ENCODE measurements around the gene ACR. TPM values are rescaled to one million over a fixed set of nuclear protein-coding genes. Genes with fewer than 3 reads are reported as not detected.

Gene ACR
- total and polyA plus RNA-seq, 10 of the 15 experiments (the other 5 are each of a cell fraction or from before 2014, with no cell fraction given) = not detected

DNA sequence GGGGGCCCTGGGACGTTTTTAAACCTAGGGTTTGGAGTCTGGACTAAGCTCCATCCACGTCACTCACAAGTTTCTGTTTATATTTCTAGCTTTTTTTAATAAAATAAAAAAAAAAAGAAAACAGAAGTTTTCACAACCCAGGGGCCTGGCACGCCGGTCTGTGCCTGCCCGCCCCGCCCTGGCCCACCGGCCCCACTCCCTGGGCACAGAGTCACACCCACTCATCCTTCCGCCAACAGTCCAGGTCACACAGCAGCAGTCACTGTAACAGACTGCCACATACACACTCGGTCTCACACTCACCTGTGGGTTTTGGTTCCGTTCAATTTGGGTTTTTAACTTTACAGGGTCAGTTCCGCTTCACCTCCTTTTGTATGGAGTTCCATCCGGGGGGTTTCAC, 5.3 kb upstream of the ACR start:
- no peak overlapping the region for H2AFZ ChIP-seq (ENCODE audit: control insufficient read depth, low read depth, low read length)
- H3K4me3 ChIP-seq = no peak overlapping the region
- no peak overlapping the region for H3K4me2 ChIP-seq (ENCODE audit: control insufficient read depth, insufficient read depth)
- no peaks in the 10 kb centered on the region for H3K9me3 ChIP-seq (replicated peaks; ENCODE audit: control insufficient read depth, insufficient read depth, low read length)
- ChIA-PET RAD21 (ENCODE audit: unreplicated experiment) (no interaction called here), POLR2A (no interaction called here), CTCF (interaction anchor here (1.1 kb wide), 1 partner anchor 25 kb away, joined by 3 read pairs; no protein-coding TSS in a partner anchor), SMC1A (ENCODE audit: uncharacterized antibody, unreplicated experiment) (no interaction called here)
- intact Hi-C loops (cut with micrococcal nuclease; ENCODE audit: unreplicated experiment) (no loop called here), in situ Hi-C loops (cut with MboI) (no loop called here)
- no peaks in the 10 kb centered on the region for H4K20me1 ChIP-seq (ENCODE audit: control insufficient read depth, insufficient read depth)
- H3K27ac ChIP-seq (ENCODE audit: control insufficient read depth, insufficient read depth) = no peak overlapping the region
- ATAC-seq (no peak), DNase-seq (ENCODE audit: low read depth, low spot score) (no peak), FAIRE-seq (no peak)
- H3K36me3 ChIP-seq (ENCODE audit: control insufficient read depth in 2 of 2, insufficient read depth in 2 of 2, low read length in 1 of 2) = no peaks in the 10 kb centered on the region
- WGBS (ENCODE audit: insufficient coverage, insufficient replicate concordance, low lambda C conversion rate, missing lambda C conversion rate) = 40% methylated on average over 8 of the region's 12 CpGs
- H3K9ac ChIP-seq (ENCODE audit: control insufficient read depth, insufficient read depth, low read length) = no peak overlapping the region
- H3K27me3 ChIP-seq (replicated peaks in 1 of 2; ENCODE audit: control insufficient read depth in 2 of 2, insufficient read depth in 2 of 2, low read length in 1 of 2) = no peaks in the 10 kb centered on the region; a peak in 2 of 4 replicates
- no TSS peak for BruUV-seq (replicated peaks)
- no peaks in the 10 kb centered on the region for H3K79me2 ChIP-seq (ENCODE audit: control insufficient read depth, insufficient read depth, low read length)
- no peaks in the 10 kb centered on the region for H3K4me1 ChIP-seq (ENCODE audit: control insufficient read depth, insufficient read depth, low read length)
- no peak for TF ChIP-seq RUNX3 (IDR thresholded peaks at IDR 0.05; ENCODE audit: low read length)
- TF ChIP-seq, protein P1, sequence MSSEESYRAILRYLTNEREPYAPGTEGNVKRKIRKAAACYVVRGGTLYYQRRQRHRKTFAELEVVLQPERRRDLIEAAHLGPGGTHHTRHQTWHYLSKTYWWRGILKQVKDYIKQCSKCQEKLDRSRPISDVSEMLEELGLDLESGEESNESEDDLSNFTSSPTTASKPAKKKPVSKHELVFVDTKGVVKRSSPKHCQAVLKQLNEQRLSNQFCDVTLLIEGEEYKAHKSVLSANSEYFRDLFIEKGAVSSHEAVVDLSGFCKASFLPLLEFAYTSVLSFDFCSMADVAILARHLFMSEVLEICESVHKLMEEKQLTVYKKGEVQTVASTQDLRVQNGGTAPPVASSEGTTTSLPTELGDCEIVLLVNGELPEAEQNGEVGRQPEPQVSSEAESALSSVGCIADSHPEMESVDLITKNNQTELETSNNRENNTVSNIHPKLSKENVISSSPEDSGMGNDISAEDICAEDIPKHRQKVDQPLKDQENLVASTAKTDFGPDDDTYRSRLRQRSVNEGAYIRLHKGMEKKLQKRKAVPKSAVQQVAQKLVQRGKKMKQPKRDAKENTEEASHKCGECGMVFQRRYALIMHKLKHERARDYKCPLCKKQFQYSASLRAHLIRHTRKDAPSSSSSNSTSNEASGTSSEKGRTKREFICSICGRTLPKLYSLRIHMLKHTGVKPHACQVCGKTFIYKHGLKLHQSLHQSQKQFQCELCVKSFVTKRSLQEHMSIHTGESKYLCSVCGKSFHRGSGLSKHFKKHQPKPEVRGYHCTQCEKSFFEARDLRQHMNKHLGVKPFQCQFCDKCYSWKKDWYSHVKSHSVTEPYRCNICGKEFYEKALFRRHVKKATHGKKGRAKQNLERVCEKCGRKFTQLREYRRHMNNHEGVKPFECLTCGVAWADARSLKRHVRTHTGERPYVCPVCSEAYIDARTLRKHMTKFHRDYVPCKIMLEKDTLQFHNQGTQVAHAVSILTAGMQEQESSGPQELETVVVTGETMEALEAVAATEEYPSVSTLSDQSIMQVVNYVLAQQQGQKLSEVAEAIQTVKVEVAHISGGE (CRISPR knock-in tag; IDR thresholded peaks at IDR 0.05) = no peak
- no peak for TF ChIP-seq FOXM1 (IDR thresholded peaks at IDR 0.05; ENCODE audit: low read depth, low read length)
- TF ChIP-seq YBX1 (IDR thresholded peaks at IDR 0.05) = no peak
- no peak for TF ChIP-seq REST (IDR thresholded peaks at IDR 0.05; ENCODE audit: low read depth, low read length)
- TF ChIP-seq CBX5 (IDR thresholded peaks at IDR 0.05; ENCODE audit: low read depth) = no peak
- no peak for TF ChIP-seq RFX5 (IDR thresholded peaks at IDR 0.05; ENCODE audit: low read depth, low read length)
- TF ChIP-seq TCF7 (IDR thresholded peaks at IDR 0.05; ENCODE audit: borderline replicate concordance) = no peak
- TF ChIP-seq IRF4 (IDR thresholded peaks at IDR 0.05; ENCODE audit: low read depth, low read length) = no peak
- TF ChIP-seq BHLHE40 (IDR thresholded peaks at IDR 0.05; ENCODE audit: borderline replicate concordance in 1 of 2, low read depth in 2 of 2, low read length in 1 of 2) = no peak
- no peak for TF ChIP-seq MEF2B (IDR thresholded peaks at IDR 0.05; ENCODE audit: partially characterized antibody, poor library complexity, severe bottlenecking)
- TF ChIP-seq BMI1 (IDR thresholded peaks at IDR 0.05; ENCODE audit: borderline replicate concordance) = no peak
- TF ChIP-seq MAX (IDR thresholded peaks at IDR 0.05; ENCODE audit: low read depth, low read length) = no peak
- no peak for TF ChIP-seq TCF3 (IDR thresholded peaks at IDR 0.05; ENCODE audit: borderline replicate concordance, insufficient read depth, low read depth, low read length)
- no peak for TF ChIP-seq NFXL1 (IDR thresholded peaks at IDR 0.05; ENCODE audit: borderline replicate concordance)
- no peak for TF ChIP-seq JUNB (IDR thresholded peaks at IDR 0.05)
- TF ChIP-seq, protein P2, sequence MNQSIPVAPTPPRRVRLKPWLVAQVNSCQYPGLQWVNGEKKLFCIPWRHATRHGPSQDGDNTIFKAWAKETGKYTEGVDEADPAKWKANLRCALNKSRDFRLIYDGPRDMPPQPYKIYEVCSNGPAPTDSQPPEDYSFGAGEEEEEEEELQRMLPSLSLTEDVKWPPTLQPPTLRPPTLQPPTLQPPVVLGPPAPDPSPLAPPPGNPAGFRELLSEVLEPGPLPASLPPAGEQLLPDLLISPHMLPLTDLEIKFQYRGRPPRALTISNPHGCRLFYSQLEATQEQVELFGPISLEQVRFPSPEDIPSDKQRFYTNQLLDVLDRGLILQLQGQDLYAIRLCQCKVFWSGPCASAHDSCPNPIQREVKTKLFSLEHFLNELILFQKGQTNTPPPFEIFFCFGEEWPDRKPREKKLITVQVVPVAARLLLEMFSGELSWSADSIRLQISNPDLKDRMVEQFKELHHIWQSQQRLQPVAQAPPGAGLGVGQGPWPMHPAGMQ (IDR thresholded peaks at IDR 0.05; ENCODE audit: borderline replicate concordance) = no peak
- no peak for TF ChIP-seq HDAC2 (IDR thresholded peaks at IDR 0.05)
